Measurements from ENCODE around the gene COL6A2. TPM values are rescaled to one million over a fixed set of nuclear protein-coding genes. Genes with fewer than 3 reads are reported as not detected.
A peak's percentile ranks its signal among the peaks of the same experiment; 100 is the strongest.

COL6A2 gene
- total and polyA plus RNA-seq, 2 of the 4 experiments (the other 2 are of a cell fraction), result 208 to 1,065 TPM

GRCh38 chr21:46115441-46116188, 17.7 kb downstream of the COL6A2 start:
- BruUV-seq (replicated peaks), result no TSS peak
- Histone ChIP-seq H4K5ac (ENCODE audit: low read depth, low read length) (no peak overlapping the region), H3K18ac (ENCODE audit: low read depth, low read length) (no peak overlapping the region), H2AFZ (replicated peaks; ENCODE audit: low read length, poor library complexity) (peak overlapping the region; percentile 23), H3K79me1 (ENCODE audit: low read depth in 1 of 2, low read length in 2 of 2) (peaks cover 24 to 92% of the 10 kb centered on the region in 2 experiments), H3K9ac (ENCODE audit: low read depth, low read length) (no peak overlapping the region), H3K27ac (ENCODE audit: insufficient read depth, low read length) (peak overlapping the region; percentile 20; the same call in 1 of the 2 replicates), H3K4me2 (ENCODE audit: low read depth, low read length) (no peak overlapping the region), H2BK5ac (ENCODE audit: low read depth, low read length, poor library complexity, severe bottlenecking) (no peak overlapping the region), H3K4ac (ENCODE audit: low read depth, low read length) (no peak overlapping the region), H3K4me1 (ENCODE audit: control insufficient read depth, insufficient read depth, low read length) (no peaks in the 10 kb centered on the region), H3K36me3 (ENCODE audit: control insufficient read depth, insufficient read depth, low read length) (peaks cover 94% of the 10 kb centered on the region), H3K27me3 (ENCODE audit: control insufficient read depth, insufficient read depth, low read length) (no peaks in the 10 kb centered on the region), H2AK9ac (replicated peaks; ENCODE audit: low read depth, low read length, poor library complexity) (peak overlapping the region; percentile 45), H2BK15ac (ENCODE audit: low read depth, low read length) (no peak overlapping the region), H2BK120ac (ENCODE audit: low read depth, low read length) (no peak overlapping the region), H2BK20ac (ENCODE audit: low read depth, low read length) (no peak overlapping the region), H3K23ac (ENCODE audit: low read depth, low read length) (no peak overlapping the region), H4K91ac (ENCODE audit: insufficient read depth, low read depth, low read length) (no peak overlapping the region), H3K56ac (ENCODE audit: extremely low read depth, insufficient read depth, low read length) (no peak overlapping the region), H4K20me1 (ENCODE audit: insufficient read depth, low read length) (peaks cover 82% of the 10 kb centered on the region), H2AK5ac (ENCODE audit: low read depth, low read length) (peak overlapping the region; percentile 15; the same call in 1 of the 2 replicates), H3K9me1 (ENCODE audit: insufficient read depth, low read length) (peaks cover 5% of the 10 kb centered on the region; the same call in 1 of the 2 replicates), H3K14ac (replicated peaks; ENCODE audit: low read depth, low read length) (no peak overlapping the region), H4K8ac (ENCODE audit: low read depth in 2 of 2, low read length in 2 of 2) (no peak overlapping the region), H3K9me3 (ENCODE audit: control insufficient read depth, insufficient read depth, low read length) (peaks cover 5% of the 10 kb centered on the region), H3K4me3 (ENCODE audit: insufficient read depth, low read depth, low read length) (no peak overlapping the region)
- ATAC-seq (ENCODE audit: low read depth) (no peak), DNase-seq (no peak)
- intact Hi-C loops (cut with micrococcal nuclease) (no loop called here), dilution Hi-C loops (cut with HindIII; ENCODE audit: low sequenced_read_pairs, unreplicated experiment) (no loop called here), in situ Hi-C loops (cut with MboI; ENCODE audit: low sequenced_read_pairs) (no loop called here)
- 97% methylated on average over 17 of the region's 17 CpGs; no CpG with 5 or more reads in 1 of the 2 experiments for WGBS, 2 experiments (ENCODE audit: extremely low coverage in 2 of 2, insufficient read length in 1 of 2)
- ChIA-PET POLR2A (ENCODE audit: unreplicated experiment) (no interaction called here), CTCF (no interaction called here)
- TF ChIP-seq MAZ (IDR thresholded peaks at IDR 0.05; ENCODE audit: borderline replicate concordance, low read depth, low read length), result no peak
- TF ChIP-seq, protein P1, sequence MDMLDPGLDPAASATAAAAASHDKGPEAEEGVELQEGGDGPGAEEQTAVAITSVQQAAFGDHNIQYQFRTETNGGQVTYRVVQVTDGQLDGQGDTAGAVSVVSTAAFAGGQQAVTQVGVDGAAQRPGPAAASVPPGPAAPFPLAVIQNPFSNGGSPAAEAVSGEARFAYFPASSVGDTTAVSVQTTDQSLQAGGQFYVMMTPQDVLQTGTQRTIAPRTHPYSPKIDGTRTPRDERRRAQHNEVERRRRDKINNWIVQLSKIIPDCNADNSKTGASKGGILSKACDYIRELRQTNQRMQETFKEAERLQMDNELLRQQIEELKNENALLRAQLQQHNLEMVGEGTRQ (IDR thresholded peaks at IDR 0.05; ENCODE audit: low read depth, low read length), result no peak
- TF ChIP-seq SMC3 (IDR thresholded peaks at IDR 0.05; ENCODE audit: low read depth, low read length), result no peak
- TF ChIP-seq POLR2A (IDR thresholded peaks at IDR 0.05; ENCODE audit: low read depth, low read length), result no peak
- TF ChIP-seq CHD1 (IDR thresholded peaks at IDR 0.05; ENCODE audit: low read depth, low read length), result no peak
- no peak for TF ChIP-seq RFX5 (IDR thresholded peaks at IDR 0.05; ENCODE audit: low read depth, low read length)
- no peak for TF ChIP-seq RCOR1 (IDR thresholded peaks at IDR 0.05; ENCODE audit: insufficient replicate concordance, low read length)
- TF ChIP-seq BHLHE40 (IDR thresholded peaks at IDR 0.05; ENCODE audit: low read depth, low read length), result no peak
- TF ChIP-seq RAD21 (IDR thresholded peaks at IDR 0.05; ENCODE audit: low read length), result no peak
- TF ChIP-seq FOS (IDR thresholded peaks at IDR 0.05; ENCODE audit: low read depth, low read length), result no peak
- TF ChIP-seq, protein P2, sequence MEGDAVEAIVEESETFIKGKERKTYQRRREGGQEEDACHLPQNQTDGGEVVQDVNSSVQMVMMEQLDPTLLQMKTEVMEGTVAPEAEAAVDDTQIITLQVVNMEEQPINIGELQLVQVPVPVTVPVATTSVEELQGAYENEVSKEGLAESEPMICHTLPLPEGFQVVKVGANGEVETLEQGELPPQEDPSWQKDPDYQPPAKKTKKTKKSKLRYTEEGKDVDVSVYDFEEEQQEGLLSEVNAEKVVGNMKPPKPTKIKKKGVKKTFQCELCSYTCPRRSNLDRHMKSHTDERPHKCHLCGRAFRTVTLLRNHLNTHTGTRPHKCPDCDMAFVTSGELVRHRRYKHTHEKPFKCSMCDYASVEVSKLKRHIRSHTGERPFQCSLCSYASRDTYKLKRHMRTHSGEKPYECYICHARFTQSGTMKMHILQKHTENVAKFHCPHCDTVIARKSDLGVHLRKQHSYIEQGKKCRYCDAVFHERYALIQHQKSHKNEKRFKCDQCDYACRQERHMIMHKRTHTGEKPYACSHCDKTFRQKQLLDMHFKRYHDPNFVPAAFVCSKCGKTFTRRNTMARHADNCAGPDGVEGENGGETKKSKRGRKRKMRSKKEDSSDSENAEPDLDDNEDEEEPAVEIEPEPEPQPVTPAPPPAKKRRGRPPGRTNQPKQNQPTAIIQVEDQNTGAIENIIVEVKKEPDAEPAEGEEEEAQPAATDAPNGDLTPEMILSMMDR (conservative IDR thresholded peaks at IDR 0.05; ENCODE audit: low read depth, low read length), result no peak
- no peak for TF ChIP-seq MXI1 (IDR thresholded peaks at IDR 0.05; ENCODE audit: borderline replicate concordance, low read depth, low read length)
- no peak for TF ChIP-seq MAFK (IDR thresholded peaks at IDR 0.05; ENCODE audit: low read depth, low read length)
- no peak for TF ChIP-seq NFE2L2 (IDR thresholded peaks at IDR 0.05; ENCODE audit: low read depth, low read length)
